GM18507 (cell line): ENCODE data around the gene CHN1.

Source experiments
- DNase-seq: peaks from one replicate; pipeline ENCODE4 v3.0.0; 2011; ENCODE audit warnings: low read depth; ENCODE audit not compliant: insufficient read length; ENCODE audit errors: extremely low spot score
- FAIRE-seq: peaks from 2 replicates; lab custom pipeline; 2011; peaks lifted over from hg19 to GRCh38; lab: Jason Lieb, UNC

The CHN1 gene

DNA sequence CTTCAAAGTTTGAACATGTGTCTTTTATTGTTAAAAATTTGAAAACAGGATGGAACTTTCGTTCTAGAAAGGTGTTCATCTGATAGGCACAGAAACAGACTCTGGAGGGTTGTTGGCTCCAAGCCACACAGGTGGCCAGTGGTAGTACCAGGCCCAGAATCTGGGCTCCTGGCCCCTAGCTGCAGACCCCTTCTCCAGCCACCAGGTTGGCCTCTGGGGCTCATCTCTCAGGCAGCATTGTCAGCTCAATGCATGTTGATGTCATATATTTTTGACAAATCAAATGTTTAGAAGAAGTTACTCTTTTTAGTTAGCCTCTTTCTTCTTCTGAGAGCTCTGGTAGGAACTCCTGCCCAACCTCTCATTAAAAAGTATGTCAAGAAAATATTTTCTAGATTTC, 206.4 kb downstream of the CHN1 start:
- FAIRE-seq = no peak
- no peak for DNase-seq

- no peak for DNase-seq
- no peak for FAIRE-seq
Measured at GRCh38 chr2:174797781-174798276, 207.4 kb downstream of the CHN1 start.

DNA sequence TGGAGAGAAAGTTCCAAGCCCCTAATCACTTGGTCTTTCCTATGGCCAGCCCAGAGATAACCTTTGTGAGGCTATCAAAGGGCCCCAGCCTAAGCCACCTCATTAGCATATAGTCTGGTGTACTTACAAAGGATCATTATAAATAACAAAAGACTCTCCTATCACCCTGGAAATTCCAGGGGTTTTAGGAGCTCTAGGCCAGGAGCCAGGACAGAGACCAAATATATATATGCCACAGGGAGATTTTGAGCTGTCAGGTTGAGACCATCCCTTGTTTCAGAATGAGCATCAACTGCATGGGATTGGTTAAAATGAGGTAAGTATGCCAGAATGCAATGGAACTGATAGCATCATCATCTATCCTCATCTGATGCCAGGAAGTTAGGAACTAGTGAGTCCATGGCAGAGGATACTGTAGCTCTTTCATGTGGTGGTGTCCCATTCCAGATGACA, 208.8 kb downstream of the CHN1 start:
- DNase-seq (no peak), FAIRE-seq (no peak)

- FAIRE-seq (no peak), DNase-seq (no peak)
Measured at GRCh38 chr2:174794851-174795374, 210.3 kb downstream of the CHN1 start.

DNA sequence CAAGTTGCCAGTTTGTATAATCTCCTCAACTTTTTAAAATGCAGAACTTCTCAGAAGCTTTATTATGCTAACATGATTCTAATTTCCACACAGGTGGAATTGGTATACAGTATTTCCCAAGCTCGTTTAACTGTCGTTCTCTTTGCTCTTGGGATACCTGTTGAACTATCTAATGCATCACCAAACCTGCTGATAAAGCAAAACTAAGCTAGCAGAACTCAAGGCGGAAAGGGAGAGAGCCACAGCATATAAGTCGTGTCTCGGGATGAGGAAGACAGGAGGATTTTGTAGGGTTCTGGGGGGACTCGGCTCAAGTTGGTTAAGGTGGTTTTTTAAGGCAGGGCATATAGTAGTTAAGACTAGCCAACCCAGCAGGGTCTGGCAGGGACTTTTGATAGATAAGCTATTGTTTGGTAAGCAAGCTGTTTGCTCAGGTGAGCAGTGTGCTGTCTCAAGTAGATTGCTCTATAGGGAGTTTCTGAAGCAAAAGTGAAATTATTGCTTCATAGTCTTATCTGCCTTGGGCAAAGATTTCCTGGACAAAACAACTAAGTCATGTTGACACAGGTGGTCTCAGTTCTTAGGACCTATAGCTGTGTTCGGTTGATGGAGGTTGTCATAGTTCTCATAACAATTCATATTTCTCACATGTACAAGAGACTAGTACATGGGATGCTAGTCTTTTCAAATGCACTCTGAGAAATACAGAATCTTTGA, 212.7 kb downstream of the CHN1 start:
- DNase-seq (no peak), FAIRE-seq (no peak)

DNA sequence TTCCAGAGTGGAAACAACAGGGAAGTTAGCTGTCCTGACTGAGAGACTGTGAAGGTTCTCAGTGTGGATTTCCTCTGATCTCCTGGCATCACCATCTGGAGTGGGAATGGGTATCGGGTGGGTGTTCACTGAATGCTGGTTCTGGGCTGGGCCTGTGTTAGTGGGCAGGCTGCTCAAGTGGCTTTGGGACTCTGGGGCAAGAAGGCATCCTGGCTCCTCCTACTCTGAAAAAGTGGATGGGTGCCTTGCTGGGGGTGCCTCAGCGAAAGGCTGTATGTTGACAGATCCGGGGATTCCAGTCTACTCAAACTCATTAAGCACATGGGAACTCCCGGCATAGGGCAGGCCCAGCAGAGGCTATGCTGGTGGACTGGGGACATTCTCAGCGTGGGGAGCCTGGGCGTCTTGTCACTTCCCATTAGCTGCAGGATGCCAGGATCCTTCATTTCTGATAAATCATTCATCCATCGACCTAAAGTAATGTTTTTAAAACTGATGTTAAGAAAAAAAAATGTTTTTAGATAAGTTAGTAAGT, 213.4 kb downstream of the CHN1 start:
- FAIRE-seq (no peak), DNase-seq (no peak)

DNA sequence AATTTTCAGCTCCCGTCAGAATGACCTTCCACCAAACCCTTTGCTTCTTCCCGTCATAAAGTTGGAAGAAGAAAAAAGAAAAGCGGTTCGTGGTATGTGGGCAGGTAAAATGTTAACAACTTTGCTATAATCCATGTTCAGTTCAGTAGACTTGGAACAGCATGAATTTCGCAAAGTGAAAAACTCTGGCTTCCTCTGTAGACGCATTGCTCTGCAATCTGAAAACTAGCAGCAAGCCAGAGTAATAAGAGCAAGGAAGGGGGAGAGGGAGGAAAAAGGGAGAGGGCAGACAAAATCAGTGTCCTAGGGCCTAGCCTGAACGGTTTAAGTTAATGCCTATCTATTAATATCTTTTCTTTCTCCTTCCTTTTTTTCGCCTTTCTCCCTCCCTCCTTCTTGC, 214.2 kb downstream of the CHN1 start:
- no peak for FAIRE-seq
- DNase-seq = no peak

DNA sequence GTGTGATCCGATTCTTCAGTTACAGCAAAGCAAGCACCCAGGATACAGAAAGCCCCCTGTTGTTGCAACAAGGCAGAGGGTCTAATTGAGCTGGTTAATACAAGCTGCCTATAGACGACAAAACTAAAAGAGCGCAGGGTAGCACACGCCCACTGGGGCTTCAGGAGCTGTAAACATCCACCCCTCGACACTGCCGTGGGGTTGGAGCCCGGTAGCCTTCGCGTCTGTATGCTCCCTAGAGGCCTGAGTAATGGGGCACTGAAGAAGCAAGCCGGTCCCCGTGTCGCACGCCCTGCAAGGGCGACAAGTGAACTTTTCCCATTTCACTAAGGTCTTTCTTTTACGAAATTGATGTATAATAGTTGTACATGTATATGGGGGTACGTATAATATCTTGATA, 216.2 kb downstream of the CHN1 start:
- FAIRE-seq (no peak), DNase-seq (no peak)

DNA sequence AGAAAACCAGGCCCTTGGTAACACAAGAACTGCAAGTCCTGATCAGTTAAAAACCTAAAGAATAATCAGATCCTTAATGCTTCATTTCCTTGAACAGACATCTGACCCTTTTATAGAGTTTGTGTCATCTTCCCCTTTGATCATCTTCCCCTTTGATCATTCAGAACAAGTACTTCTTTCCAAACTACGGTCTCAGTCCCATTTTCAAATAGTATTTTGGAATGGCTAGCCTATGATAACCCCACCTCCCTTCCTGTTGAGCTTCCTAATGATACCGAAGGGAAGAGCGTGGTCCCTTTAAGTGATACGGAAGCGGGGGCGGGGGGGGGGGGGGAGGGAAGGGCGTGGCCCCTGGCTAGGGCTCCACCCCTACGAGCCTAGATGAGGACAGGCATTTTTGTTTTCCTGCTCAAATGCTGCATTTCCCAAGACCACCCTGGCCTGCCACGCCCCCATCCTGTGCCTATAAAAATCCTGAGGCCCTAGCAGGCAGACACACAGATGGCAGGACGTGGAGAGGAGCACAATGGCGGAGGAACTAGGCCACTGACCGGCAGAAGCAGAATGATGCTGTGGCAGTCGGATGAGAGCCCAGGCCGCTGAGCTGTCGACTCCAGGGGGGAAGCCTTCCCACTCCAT, 216.8 kb downstream of the CHN1 start:
- FAIRE-seq (no peak), DNase-seq (no peak)

DNA sequence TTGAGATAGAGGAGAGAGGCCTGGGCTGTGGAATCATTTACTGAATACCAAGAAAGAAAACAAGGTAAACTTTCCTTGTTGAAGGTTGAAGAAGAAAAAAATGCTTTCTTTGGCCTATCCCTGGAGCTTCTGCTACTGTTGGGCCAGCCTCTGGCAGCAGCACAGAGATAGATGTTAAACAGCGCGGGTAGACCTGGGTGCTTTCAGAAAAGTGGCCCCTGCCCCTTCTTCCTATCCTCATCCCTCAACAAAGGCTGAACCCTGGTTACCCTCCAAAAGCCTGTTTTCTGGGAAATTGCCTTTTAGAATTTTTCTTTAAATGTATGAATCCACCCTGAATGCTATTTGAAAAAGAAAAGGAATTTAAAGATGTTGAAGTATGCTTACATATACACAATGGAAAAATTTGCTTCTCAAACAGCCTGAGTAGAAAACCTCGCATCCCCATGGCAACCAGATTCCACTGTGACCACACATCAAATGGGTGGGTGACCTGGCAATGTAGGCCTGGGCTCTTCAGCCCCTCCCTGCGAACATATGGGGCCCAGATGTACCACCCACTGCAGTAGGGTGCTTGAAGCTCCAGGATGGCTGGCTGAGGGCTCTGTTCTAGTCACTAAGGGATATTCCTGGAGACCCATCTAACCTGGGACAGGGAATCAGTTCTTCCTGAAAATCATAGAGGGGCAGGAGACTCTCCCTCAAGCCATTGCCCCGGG, 217.5 kb downstream of the CHN1 start:
- DNase-seq (no peak), FAIRE-seq (no peak)

GRCh38 chr2:174786066-174786725, 219.0 kb downstream of the CHN1 start:
- no peak for FAIRE-seq
- DNase-seq = no peak

- DNase-seq (no peak), FAIRE-seq (no peak)
Measured at GRCh38 chr2:174785481-174785880, 219.7 kb downstream of the CHN1 start.

GRCh38 chr2:174784909-174785308, 220.3 kb downstream of the CHN1 start:
- DNase-seq (no peak), FAIRE-seq (no peak)

GRCh38 chr2:174784316-174784715, 220.9 kb downstream of the CHN1 start:
- FAIRE-seq (no peak), DNase-seq (no peak)

DNA sequence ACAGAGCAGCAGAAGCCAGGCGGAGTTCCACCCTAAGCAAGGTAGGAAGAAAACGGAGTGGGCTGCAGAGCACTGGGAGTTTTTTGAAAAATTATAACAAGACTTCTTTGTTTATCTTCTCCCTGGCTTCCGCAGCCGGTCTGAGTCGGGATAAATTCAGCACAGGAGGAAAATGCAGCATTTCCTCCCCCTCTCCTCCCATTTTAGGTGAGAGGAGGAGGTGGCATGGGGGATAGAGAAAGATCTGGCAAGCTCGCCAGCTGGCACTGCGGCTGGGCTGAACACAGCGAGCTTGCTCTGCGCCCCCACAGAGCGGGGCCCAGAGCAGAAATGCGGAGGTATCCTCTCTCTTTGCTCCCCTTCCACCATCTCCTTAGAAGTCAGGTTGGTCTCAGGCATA, 223.2 kb downstream of the CHN1 start:
- no peak for DNase-seq
- no peak for FAIRE-seq

GRCh38 chr2:174781298-174781697, 223.9 kb downstream of the CHN1 start:
- no peak for FAIRE-seq
- no peak for DNase-seq

- DNase-seq (no peak), FAIRE-seq (no peak)
Measured at GRCh38 chr2:174780856-174781255, 224.3 kb downstream of the CHN1 start.

DNA sequence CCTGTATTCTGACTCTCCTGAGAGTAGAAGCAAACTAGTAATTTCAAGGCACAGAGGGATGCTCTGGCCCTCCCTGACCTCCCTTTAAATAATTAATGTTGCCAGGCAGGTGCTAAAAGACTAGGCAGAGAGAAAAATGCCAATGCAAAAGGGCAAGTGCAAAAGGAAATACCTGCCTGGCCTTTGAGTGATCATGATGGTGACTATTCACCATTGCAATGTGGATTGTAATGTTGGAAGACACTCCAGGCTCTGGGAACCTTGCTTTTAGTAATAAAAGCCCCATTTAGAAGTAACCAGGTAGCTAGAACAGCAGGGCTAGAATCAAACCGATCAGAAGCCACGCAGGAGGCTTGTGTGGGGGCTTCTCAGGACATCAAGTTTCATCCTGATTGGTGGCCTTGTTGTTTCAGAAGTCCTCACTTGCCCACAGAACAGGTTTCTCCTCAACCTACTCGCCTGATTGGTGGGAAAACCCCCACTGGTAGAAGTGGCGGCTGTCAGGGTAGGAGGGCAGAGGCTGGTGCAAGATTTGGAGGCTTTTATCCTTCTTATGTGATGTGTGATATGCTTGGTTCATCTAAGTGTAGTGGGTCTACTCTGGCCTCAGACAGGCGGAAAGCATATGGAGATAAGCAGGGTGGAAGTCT, 224.9 kb downstream of the CHN1 start:
- DNase-seq (no peak), FAIRE-seq (no peak)

GRCh38 chr2:174779361-174779928, 225.7 kb downstream of the CHN1 start:
- FAIRE-seq (no peak), DNase-seq (no peak)
